ENCODE data around the gene SPATA31D3.
"Not testable (repeated sequence)": the region's sequence is repeated elsewhere in the genome, so short reads cannot be mapped to it uniquely, and the experiment has no call there.

The SPATA31D3 gene

GRCh38 chr9:81943393-81943792 lies at the start of gene SPATA31D3:
Gene SPATA31D3 (plus strand): TSS chr9:81943500. CDS start chr9:81943586, 86 bp downstream.
- DNase-seq, result not testable (repeated sequence)

- DNase-seq, result no peak
Observed at GRCh38 chr9:81893929-81894328, 49.4 kb upstream of the SPATA31D3 start.

GRCh38 chr9:81894891-81895290 lies 48.4 kb upstream of the SPATA31D3 start:
- no peak for DNase-seq

GRCh38 chr9:81896070-81896469 lies 47.2 kb upstream of the SPATA31D3 start:
- no peak for DNase-seq

GRCh38 chr9:81898851-81899250 lies 44.4 kb upstream of the SPATA31D3 start:
- DNase-seq, result no peak

GRCh38 chr9:81902196-81902595 lies 41.1 kb upstream of the SPATA31D3 start:
- DNase-seq, result no peak

- no peak for DNase-seq
Observed at GRCh38 chr9:81902626-81903025, 40.7 kb upstream of the SPATA31D3 start.

- DNase-seq, result no peak
Observed at GRCh38 chr9:81906671-81907070, 36.6 kb upstream of the SPATA31D3 start.

GRCh38 chr9:81912135-81912534 lies 31.2 kb upstream of the SPATA31D3 start:
- DNase-seq, result no peak

GRCh38 chr9:81915801-81916505 lies 27.3 kb upstream of the SPATA31D3 start:
- no peak for DNase-seq

GRCh38 chr9:81918507-81918906 lies 24.8 kb upstream of the SPATA31D3 start:
- not testable (repeated sequence) for DNase-seq

GRCh38 chr9:81928305-81928704 lies 15.0 kb upstream of the SPATA31D3 start, which contains the start of gene SPATA31D4:
Gene SPATA31D4 (plus strand): TSS chr9:81928428. CDS start chr9:81928514, 86 bp downstream.
- DNase-seq, result not testable (repeated sequence)

GRCh38 chr9:81930147-81930546 lies 13.2 kb upstream of the SPATA31D3 start:
- not testable (repeated sequence) for DNase-seq

GRCh38 chr9:81933547-81933946 lies 9.8 kb upstream of the SPATA31D3 start:
- not testable (repeated sequence) for DNase-seq

- not testable (repeated sequence) for DNase-seq
Observed at GRCh38 chr9:81948650-81949049, 5.3 kb downstream of the SPATA31D3 start.

- no peak for DNase-seq
Observed at GRCh38 chr9:81953096-81953495, 9.8 kb downstream of the SPATA31D3 start.

GRCh38 chr9:81955625-81956024 lies 12.3 kb downstream of the SPATA31D3 start:
- DNase-seq, result no peak

GRCh38 chr9:81964218-81965171 lies 21.2 kb downstream of the SPATA31D3 start:
- DNase-seq, result no peak

- DNase-seq, result no peak
Observed at GRCh38 chr9:81968026-81968425, 24.7 kb downstream of the SPATA31D3 start.

GRCh38 chr9:81969971-81970370 lies 26.7 kb downstream of the SPATA31D3 start:
- DNase-seq, result no peak

- DNase-seq, result no peak
Observed at GRCh38 chr9:81971727-81972126, 28.4 kb downstream of the SPATA31D3 start.

- no peak for DNase-seq
Observed at GRCh38 chr9:81974764-81975163, 31.5 kb downstream of the SPATA31D3 start.

GRCh38 chr9:81976351-81976750 lies 33.1 kb downstream of the SPATA31D3 start:
- no peak for DNase-seq

GRCh38 chr9:81979196-81979595 lies 35.9 kb downstream of the SPATA31D3 start:
- DNase-seq, result no peak

Measured in NCI-H524 (cell line).